Medulla oblongata (tissue), 1 donor: ENCODE results near the gene DIAPH3.

Experiments
- DNase-seq: peaks from one replicate; pipeline ENCODE4 v3.0.0-alpha.2; 2015; ENCODE audit errors: extremely low spot score

DIAPH3 gene

DNA sequence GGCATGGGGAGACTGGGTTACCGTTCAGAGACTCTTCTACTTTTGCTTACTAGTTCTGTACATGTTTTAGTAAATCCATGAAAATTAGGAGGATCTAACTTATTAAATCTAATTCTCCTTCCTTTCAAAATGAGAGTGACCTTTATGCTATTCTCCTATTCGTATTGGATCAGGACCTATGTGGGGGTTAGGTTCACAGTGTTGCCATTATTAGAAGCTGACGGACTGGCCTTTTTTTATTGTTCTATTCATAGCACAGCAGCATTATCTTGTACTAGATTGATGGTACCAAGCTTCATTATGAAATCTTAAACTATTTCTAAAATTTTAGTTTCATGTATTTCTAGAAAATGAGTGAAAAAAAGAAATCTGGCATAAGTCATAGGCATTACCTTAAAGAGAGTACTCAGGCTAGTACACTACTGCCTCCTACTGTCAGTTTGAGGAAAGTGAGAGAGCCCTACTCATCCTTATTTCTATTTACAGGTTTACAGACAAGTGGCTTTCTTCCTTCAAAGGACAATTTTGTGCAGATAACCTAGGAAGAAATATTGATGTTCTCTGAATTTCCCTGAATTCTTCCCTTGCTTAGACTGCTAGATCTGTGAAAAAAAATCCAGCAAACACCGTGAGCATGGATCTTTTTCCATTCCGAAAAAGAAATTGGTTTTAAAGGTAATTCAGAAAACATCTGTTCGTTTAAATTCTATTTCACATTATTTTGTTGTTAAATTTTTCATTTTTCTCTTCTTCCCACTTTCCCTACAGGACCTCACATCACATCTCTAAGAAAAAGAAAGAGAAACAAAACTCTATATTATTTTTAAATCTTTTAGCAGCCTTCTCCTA, 485.5 kb downstream of the DIAPH3 start:
- peak; percentile 57 for DNase-seq

DNA sequence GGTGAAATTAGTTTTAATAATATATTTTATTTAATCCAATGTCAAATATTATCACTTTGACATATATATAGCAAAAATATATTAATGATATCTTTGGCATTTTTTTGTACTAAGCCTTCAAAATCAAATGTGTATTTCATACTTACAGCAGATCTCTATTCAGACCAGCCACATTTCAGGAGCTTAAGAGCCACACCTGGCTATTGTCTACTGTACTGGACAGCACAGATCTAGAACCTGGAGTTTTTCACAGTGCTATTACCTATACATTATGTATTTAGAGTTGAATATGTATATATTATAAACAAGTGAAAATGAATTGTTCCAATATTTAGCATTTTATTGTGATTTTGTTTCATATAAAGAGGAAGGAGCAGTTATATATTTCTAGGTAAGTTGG, 486.3 kb downstream of the DIAPH3 start:
- DNase-seq = no peak

DNA sequence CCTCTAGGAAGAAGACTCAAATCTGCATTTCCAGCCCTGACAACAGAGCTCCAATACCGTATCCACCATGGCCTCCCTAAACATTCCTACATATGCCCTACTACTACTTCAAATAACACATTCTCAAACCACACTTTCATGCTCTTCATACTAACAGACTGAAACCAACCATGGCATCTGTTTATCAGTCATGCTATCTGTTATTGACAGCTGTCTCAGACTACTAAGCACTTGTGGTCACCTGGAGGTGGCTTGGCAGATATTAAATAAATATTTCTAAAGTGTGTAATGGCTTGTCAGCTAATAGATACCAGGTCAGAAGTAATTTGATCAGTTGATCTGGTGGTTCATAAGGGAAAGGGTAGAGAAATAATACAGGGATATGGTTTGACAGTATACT, 489.1 kb downstream of the DIAPH3 start:
- no peak for DNase-seq

DNA sequence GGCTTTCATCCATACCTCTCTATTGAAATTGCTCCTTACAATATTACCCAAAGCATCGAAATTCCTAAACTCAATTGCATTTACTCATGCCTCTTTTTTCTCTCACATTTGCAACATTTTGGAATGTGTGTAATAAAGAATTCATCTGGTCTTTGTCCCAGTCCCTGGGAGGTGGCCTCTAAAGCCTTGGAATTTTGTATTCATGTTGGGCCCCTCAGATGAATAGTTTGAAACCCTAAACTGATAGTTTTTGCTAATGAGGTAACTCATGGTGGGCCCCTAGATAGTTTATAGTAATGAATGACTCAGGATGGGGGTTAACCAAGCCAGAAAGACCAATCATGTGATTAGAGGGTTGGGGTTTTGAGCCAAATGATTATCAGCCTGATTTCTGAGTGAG, 490.4 kb downstream of the DIAPH3 start:
- DNase-seq = no peak

DNA sequence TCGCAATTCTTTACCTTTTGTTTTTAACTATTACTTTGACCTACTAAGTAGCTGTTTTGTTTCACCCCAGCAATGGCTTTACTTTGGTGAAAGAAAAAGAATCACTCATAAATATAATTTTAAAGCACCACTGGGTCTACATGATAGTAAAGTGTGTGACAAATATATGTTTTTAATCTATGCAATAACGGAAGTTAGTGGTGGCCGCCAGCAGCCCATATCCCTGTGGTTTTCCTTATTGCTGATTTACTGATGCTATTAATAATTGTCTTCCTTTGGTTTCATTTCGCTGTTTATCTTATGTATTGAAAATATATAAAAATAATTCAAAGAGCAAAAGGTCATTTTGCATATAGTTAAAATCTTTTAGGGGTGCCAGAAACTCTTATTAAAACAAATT, 491.3 kb downstream of the DIAPH3 start:
- DNase-seq = no peak

DNA sequence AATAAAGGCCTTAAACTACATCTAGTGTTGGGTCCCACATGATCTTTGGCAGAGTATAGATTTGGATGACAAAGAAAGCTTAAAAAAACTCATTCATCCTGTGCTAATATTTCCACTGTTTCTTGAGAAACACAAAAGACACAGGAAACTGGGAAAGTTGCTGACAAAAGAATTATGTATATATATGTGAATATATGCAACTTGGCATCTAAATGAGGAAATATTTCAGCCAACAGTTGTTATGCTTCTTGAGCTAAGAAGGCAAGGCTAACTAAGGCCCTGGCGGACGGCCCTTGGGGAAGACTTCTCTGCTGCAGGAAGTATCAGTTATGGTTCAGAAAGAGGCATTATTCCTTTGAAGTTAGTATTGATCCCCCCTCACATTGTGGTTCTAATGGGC, 491.8 kb downstream of the DIAPH3 start:
- DNase-seq = no peak

DNA sequence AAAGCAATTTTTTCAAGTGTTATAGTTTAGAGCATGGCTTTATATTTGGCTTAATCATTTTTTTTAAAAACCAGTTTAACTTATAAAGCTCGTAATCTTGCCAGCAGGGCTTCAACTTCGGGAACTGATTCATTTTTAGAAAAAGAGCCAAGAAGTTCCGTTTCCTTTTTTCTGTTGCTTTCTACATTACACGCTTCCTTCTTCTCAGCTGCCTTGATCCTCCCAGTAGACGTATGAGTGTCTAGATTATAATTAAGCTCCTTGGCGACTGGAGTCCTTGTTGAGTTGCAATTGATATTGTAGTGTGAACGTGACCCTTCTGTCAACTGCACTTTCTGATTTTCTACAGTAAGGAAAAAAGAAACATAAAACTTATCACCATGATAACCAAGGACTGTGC, 497.2 kb downstream of the DIAPH3 start:
- DNase-seq = peak; percentile 46

DNA sequence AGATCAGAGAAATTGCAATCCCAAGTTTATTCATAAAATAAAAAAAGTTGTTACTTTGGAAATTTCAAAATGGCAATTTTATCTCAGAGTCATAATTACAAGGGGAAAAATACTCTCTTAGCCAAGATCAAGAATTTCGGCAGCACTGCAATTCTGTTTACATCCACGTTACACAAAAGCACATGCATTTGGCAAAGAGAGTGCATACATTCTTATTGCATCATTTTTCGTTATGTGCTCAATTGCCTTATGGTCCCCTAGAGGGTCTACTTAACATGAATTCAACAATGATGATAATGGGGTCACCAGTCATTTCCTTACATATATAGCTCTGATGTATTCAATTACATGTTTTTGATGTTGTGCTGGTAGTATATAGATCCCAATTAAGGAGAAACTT, 498.0 kb downstream of the DIAPH3 start:
- DNase-seq = no peak

DNA sequence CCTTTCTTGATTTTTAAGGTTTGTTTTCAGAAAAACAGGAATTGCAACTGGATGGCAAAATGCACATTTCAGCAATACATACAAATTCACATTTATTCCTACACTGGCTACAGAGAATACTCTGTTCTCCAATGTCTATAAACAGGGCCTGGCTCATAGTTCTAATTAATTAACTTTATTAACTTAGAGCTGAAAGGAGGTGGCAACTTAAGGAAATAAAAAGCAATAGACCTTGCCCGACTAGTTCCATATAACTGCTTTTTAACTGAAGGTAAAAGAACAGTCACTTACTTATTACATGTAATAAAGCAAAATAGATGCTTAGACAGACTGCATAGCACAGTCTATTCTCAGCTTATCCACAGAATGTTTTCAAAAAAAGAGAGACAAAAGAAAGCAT, 498.5 kb downstream of the DIAPH3 start:
- DNase-seq = no peak

DNA sequence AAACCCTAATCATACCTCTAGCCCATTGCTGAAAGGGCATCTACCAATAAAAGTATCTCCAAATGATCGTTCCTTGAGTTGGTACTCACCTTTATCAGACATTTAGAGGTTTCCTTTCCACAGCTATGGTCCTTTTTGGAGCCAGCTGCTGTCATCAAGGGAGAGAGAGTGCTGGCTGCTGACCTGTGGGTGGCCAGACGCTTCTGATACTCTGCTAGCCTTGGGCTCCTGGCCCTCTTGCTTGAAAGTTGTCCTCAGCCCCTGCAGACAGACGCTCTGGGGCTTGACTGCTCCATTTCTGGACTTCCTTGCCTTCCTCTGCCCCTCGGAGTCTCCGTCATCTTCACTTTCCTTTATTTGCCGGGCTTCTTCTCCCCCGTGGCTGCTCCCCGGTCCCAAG, 499.1 kb downstream of the DIAPH3 start:
- DNase-seq = no peak

DNA sequence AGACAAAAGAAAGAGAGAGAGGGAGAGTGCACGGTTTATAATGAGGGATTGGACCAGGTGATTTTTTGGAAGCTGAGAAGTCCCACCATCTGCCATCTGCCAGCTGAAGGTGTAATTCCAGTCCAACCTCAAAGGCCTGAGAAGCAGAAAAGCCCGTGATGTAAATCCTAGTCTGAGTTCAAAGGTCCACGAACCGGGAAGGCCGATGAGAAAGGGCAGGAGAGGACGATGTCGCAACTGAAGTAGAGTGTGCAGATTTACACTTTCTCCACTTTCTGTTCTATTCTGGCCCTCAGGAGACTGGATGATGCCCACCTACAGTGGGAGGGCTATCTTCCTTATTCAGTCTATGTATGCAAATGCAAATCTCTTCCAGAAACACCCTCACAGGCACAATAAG, 500.0 kb downstream of the DIAPH3 start:
- no peak for DNase-seq

DNA sequence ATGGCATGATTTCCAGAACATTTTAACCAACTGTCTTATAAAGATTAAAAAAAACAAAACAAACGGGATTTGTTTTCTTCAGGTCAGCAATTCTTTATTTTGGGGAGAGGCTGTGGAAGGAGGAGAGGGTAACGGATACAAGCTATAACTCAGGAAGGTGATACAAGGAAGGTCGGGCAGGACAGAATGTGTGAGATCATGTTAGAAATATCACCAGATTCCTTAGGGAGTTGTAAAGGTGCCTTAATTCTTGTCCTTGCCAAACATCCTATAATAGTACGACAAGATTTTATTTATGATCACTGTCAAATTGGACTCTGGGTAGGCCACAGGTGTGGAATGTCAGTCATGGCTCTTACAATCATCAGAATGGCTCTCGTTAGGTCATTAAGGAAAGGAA, 503.1 kb downstream of the DIAPH3 start:
- DNase-seq = no peak

DNA sequence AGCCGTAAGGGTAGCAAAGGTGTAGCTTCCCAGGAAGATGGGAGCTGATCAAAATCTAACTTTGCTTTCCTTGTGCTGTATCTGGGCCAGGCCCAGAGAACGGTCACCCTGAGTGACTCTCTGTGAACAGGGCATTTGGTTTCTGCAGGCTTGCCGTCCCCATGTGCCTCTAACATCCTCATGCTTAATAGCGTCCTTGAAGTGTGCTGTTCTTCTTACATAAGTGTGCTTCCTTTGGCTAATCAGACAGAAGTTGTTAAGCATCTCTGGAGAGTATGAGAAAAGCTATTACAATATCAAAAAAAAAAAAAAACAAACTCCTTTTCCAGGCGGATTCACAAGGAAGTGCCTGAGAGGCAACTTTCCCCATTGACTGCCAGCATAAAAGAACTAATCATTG, 503.7 kb downstream of the DIAPH3 start:
- no peak for DNase-seq

DNA sequence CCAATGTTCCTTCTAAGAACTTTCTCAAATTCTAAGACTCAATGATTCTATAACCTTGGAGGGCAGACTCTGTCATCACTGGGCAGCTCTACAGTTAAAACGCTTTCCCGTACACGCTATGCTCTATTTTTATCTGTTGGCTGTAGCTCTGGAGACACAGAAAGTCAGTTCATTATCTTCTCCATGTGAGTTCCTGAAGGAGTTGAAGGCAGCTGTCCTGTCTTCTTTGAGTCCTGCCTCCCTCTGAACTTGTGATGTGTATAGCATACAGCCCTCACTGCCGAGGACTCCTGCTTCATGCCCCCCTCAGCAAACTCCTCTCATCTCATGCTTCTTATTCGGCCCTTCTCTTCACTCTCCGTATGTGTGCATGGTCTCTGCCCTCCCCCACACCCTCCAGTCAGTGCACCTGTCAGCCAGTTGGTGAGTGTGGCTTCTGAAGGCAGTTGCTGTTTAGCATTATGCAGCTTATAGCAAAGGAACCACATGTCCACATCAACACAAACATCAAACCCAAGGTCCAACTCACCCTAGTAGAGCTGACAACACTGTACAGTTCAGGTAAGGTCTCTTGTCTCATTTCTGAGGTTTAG, 504.9 kb downstream of the DIAPH3 start:
- DNase-seq = no peak

DNA sequence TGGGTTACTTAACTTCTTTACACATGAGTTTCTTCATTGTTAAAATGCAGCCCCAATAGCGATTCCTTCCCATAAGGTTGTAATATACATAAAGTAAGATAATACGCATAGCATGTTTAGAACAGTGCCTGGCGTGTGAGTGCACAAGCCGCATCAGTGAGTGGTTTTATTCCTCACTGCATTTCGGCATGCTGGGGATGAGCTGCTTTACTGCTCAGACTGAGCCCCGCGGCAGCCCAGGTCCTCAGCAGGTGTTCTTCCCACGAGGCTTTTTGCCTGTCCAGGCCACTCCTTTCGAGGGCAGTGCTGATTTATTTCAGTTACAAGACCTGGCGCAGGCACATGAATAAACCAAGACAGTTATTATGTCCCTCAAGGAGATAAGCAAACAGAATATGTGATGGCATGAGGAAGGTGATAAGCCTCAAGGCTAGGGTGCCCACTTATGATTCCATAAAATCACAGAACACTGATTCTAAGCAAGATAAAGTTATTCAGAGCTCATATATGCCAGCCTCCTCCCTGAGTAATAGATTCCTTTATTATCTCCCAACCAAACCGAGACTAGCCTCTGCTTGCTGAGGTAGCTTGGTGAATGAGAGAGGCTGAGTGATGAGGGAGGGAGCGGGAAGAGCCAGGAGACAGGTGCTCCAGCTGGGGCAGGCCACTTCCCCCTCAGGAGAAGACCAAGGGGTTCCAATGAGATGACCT, 505.5 kb downstream of the DIAPH3 start:
- no peak for DNase-seq

DNA sequence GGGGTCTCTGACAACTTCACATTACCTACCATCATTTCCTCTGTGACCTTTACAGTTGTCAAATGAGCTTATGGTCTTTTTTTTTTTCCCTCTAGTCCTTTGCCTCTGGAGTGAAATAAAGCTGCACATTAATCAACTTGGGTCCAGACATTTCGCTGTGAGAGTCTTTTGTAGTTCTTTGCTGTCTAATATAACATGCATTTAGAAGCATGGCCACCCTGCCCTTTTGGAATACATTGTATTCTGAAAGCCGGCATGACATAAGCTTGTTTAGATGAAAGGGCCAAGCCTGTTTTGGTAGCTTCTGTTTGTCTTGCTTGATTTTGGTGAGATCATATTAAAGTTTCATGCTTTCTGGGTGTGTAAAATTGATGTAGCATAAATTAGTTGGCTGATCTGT, 509.8 kb downstream of the DIAPH3 start:
- no peak for DNase-seq

DNA sequence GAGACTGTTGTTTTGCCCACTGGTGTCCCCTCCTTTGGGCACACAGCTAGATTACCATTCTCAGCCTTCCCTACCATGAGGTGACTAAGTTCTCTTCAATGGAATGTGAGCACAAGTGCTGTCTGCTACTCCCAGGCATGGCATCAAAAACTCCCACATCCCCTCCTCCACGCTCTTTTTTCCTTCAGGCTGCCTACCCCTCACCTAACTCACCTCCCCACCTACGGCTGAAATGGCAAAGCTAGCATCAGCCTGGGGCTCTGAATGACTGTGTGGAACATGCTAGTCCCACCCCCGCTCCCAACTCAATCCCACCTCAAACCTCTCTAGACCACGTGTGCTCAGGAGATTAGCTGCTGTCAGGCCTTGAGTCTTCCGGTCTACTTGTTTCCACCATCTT, 512.2 kb downstream of the DIAPH3 start:
- DNase-seq = no peak

DNA sequence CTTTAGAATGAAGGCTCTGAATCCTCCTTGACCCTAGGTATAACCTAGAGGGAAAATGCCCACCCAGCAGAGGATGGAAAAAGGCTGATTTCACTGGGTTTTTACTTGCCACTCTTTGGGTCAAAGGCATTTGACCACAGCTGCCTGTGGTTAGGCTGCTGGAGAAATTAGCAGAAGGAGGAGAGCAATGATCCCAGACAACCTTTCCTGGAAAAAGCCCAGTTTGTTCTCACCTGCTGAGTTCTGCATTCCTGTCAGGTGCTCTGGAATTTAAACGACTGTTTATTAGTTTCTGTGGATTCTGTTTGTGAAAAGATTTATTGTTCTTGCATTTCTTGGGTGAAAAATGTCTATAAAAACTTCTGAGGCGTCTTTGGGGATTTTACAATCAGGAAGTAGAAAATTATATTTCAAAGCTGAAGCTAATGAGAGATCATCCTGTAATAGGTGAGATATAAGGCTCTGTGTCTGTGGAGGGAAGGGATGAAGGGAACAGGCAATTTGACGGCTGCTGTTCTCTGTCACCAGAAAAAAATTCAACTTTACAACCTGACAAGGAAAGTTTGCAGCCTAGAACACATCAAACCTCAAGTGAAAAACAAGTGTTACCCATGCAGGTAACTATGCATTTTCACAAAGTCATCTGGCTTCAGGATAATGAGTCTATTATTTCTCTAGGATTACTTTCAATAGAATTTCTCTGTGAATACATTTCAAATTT, 519.7 kb downstream of the DIAPH3 start:
- no peak for DNase-seq

DNA sequence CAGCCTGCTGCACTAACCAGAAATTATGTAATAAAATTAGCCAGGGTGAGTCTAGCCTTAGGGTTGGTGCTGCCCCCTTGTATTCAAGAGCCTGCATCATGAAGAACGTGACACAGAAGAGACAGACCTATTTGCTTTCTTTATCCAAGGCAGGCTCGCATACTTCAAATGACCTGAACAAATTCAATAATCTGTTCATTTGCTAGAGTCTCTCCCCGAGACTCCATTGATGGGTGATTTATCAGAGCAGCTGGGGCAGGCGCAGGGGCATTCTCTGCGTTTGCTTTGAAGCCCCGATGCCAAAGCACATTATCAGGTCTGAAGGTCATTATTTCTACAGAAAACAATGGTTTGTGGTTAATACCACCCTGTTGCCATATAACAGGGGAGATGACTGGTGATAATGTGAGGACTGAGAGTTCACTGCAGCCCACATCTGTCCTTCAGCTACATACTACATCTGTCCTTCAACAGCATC, 520.3 kb downstream of the DIAPH3 start:
- DNase-seq = no peak

DNA sequence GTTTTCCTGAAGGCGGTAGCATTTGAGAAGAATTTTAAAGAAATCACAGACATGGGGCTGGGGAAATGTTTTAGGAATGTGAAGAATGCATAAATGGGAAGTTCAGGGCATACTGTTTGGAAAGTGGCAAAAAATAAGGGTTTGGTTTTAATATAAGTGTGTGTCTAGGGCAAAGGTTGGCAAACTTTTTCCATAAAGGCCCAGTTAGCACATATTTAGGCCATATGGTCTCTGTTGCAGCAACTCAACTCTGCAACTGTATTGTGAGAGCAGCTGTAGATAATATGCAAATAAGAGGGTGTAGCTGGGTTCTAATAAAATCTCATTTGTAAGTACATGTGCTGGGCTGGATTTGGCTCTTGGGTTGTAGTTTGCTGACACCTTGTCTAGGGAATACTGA, 521.9 kb downstream of the DIAPH3 start:
- no peak for DNase-seq

DNA sequence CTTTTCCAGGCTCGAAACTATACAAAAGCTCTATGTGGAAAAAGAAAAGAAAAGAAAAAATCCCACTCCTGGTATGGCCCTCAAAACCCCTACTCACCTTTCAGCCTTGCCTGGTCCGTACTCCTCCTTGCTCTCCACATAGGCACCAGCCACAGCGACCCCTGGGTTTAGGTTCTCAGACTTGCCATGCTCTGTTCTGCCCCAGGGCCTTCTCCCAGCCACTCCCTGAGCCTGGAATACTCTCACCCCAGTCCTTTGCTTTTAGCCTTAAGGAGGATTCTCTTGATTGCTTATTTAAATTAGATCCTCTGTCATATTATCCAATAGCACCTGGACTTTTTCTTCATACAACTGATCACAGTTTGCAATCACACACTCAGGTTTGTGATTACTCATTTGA, 522.5 kb downstream of the DIAPH3 start:
- no peak for DNase-seq

DNA sequence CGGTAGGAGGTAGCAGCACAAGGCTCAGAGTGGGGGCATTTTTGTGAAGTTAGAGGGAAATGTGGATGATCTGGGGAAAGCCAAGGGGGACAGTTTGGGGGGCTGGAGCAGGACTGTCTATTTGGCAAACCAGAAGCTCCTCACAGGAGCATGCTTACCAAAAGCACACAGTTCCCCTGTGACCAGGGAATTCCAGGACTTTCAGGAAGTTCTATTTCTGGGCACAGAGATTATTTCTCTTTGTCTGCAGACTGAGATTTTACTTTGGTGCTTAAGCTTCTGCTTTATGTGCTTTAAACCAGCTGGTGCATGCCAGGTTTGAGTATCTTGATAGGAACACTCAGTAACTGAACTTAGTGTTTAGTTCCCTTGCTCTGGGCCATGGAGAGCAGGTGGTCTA, 525.3 kb downstream of the DIAPH3 start:
- no peak for DNase-seq
